Nephron progenitor cell (in vitro differentiated cells): ENCODE results near the gene ALG3.

Source experiments
- DNase-seq: peaks from one replicate; pipeline ENCODE4 v3.0.0; 2021
- H3K27ac Mint-ChIP-seq: 2 replicates; pipeline ENCODE4 v1.8.0; 2021; ENCODE audit warnings: mild to moderate bottlenecking, moderate library complexity, mixed read lengths
- H3K27me3 Mint-ChIP-seq: 2 replicates; pipeline ENCODE4 v1.8.0; 2021; ENCODE audit warnings: mild to moderate bottlenecking, low read depth, mixed read lengths; ENCODE audit not compliant: poor library complexity
- H3K36me3 Mint-ChIP-seq: 2 replicates; pipeline ENCODE4 v1.8.0; 2021; ENCODE audit warnings: low read depth, mixed read lengths
- H3K4me1 Mint-ChIP-seq: 2 replicates; pipeline ENCODE4 v1.8.0; 2021; ENCODE audit warnings: mixed read lengths
- H3K4me3 Mint-ChIP-seq: 2 replicates; pipeline ENCODE4 v1.8.0; 2021; ENCODE audit warnings: mild to moderate bottlenecking, moderate library complexity, mixed read lengths
- H3K9me3 Mint-ChIP-seq: 2 replicates; pipeline ENCODE4 v1.8.0; 2021; ENCODE audit warnings: mild to moderate bottlenecking, moderate library complexity, mixed read lengths
- TF ChIP-seq, protein P1 (sequence below): fragments of 200-600 bp; sonication (generic); IDR thresholded peaks from 2 replicates; pipeline ENCODE4 v1.5.0; 2021; ENCODE audit warnings: antibody characterized with exemption

The ALG3 gene

DNA sequence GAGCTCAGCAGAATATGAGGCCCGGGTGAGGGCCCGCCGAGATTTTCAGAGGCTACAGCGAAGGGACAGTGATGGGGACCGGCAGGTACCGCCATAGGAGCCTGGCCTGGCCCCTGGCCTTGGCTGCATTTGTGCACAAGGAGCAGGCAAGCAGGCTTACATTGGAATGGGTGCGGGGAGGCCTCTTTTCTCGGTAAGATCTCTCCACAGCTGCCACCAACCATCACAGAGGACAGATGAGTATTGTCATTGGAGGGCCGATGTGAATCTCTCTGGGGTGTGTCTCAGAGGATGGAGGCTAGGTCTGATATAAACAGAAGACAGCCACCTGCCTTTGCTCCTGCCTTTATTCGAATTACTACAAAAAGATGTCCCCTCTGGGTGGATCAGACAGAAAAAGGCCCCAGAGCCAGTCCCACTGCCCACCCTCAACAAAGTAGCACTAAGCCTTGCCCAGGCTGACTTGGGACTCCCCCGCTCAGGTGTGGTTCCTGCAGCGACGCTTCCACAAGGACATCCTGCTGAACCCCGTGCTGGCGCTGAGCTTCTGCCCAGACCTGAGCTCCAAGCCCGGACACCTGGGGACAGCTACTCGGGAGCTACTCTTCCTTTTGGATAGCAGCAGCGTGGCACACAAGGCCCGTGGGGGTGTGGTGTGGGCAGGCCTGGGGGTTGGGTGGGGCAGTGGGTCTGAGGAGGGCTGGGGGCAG lies 13.9 kb downstream of the ALG3 start:
- H3K27ac Mint-ChIP-seq, result no peak overlapping the region
- peaks cover 8% of the 10 kb centered on the region for H3K4me1 Mint-ChIP-seq
- H3K36me3 Mint-ChIP-seq, result no peaks in the 10 kb centered on the region
- no peak for DNase-seq
- TF ChIP-seq, protein P1, sequence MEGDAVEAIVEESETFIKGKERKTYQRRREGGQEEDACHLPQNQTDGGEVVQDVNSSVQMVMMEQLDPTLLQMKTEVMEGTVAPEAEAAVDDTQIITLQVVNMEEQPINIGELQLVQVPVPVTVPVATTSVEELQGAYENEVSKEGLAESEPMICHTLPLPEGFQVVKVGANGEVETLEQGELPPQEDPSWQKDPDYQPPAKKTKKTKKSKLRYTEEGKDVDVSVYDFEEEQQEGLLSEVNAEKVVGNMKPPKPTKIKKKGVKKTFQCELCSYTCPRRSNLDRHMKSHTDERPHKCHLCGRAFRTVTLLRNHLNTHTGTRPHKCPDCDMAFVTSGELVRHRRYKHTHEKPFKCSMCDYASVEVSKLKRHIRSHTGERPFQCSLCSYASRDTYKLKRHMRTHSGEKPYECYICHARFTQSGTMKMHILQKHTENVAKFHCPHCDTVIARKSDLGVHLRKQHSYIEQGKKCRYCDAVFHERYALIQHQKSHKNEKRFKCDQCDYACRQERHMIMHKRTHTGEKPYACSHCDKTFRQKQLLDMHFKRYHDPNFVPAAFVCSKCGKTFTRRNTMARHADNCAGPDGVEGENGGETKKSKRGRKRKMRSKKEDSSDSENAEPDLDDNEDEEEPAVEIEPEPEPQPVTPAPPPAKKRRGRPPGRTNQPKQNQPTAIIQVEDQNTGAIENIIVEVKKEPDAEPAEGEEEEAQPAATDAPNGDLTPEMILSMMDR, result no peak
- peaks cover 63% of the 10 kb centered on the region for H3K27me3 Mint-ChIP-seq
- no peak overlapping the region for H3K4me3 Mint-ChIP-seq
- H3K9me3 Mint-ChIP-seq, result no peaks in the 10 kb centered on the region

DNA sequence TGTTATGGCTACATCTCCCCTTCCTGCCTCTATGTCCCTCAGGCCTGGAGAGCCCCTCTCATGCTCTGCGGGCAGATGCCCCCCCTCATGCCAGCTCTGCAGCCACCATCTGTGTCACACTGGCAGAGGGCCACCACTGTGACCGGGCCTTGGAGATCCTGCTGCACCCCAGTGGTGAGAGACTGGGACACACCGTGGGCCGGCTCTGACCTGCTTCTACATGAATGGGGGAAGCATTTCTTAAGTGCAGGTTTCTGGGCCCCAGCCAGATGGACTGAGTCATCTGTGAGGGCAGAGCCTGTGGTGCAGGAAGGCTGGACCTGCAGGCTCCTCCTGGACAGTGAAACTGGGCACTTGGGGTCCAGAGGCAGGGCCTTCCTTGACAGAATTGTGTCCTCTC lies 14.5 kb downstream of the ALG3 start:
- H3K27ac Mint-ChIP-seq, result no peak overlapping the region
- peaks cover 66% of the 10 kb centered on the region for H3K27me3 Mint-ChIP-seq

DNA sequence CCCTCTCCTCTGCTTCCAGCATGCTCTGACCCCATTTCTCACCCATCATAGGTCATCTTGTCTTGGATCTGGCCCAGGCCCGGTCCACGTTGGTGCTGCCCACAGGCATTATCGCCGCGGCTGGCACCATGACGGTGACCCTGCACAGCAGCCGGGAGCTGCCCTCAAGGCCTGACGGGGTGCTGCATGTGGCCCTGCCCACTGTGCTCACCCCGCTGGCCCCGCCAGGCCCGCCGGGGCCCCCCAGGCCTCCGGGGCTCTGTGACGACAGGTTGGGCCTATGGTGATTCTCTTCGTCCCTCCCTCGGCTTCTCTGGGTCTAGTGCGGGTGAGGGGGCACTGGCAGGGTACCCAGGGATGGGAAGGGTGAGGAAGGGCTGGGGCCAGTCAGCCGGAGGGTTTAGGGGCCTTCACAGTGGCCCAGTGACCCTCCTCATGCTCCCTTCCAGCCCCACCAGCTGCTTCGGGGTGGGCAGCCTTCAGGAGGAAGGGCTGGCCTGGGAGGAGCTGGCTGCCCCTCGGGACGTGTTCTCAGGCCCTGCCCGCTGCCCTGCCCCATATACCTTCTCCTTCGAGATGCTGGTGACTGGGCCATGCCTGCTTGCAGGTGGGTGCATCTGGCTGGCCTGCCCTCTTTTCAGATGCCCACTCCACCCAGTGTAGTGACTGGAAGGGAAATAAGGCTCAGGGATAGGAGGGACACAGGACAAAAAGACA lies 15.5 kb downstream of the ALG3 start:
- no peak overlapping the region for H3K4me3 Mint-ChIP-seq
- H3K9me3 Mint-ChIP-seq, result no peaks in the 10 kb centered on the region
- H3K27me3 Mint-ChIP-seq, result peaks cover 73% of the 10 kb centered on the region
- no peak for DNase-seq
- H3K27ac Mint-ChIP-seq, result no peak overlapping the region
- TF ChIP-seq, protein P1, result no peak
- H3K4me1 Mint-ChIP-seq, result peaks cover 8% of the 10 kb centered on the region
- H3K36me3 Mint-ChIP-seq, result no peaks in the 10 kb centered on the region

More for the DNA sequence above, 14.5 kb downstream of the ALG3 start:
- Mint-ChIP-seq H3K4me3 (no peak overlapping the region), H3K9me3 (no peaks in the 10 kb centered on the region), H3K4me1 (peaks cover 8% of the 10 kb centered on the region), H3K36me3 (no peaks in the 10 kb centered on the region)
- TF ChIP-seq, protein P1, result no peak
- no peak for DNase-seq

DNA sequence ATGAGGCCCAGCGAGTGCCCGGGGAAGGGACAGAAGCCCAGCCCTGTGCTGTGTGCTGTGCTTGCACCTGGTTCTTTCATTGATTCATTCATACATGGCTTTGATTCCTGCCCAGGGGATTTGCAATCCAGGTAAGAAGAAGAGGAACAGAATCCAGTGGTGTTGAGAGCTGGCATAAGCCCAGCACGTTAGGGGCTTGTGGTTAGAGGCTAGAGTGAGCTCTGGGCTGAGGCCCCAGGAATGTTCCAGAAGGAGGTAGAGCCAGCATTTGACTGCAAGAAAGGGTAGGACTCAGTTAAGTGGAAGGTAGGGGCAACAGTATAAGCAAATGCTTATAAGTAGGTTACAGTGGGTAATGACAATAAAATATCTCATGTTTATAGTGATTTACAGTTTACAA lies 17.1 kb downstream of the ALG3 start:
- Mint-ChIP-seq H3K27ac (no peak overlapping the region), H3K27me3 (peaks cover 89% of the 10 kb centered on the region), H3K4me1 (peaks cover 8% of the 10 kb centered on the region), H3K9me3 (no peaks in the 10 kb centered on the region), H3K36me3 (no peaks in the 10 kb centered on the region), H3K4me3 (peak overlapping the region; percentile 71)
- no peak for DNase-seq
- TF ChIP-seq, protein P1, result no peak

DNA sequence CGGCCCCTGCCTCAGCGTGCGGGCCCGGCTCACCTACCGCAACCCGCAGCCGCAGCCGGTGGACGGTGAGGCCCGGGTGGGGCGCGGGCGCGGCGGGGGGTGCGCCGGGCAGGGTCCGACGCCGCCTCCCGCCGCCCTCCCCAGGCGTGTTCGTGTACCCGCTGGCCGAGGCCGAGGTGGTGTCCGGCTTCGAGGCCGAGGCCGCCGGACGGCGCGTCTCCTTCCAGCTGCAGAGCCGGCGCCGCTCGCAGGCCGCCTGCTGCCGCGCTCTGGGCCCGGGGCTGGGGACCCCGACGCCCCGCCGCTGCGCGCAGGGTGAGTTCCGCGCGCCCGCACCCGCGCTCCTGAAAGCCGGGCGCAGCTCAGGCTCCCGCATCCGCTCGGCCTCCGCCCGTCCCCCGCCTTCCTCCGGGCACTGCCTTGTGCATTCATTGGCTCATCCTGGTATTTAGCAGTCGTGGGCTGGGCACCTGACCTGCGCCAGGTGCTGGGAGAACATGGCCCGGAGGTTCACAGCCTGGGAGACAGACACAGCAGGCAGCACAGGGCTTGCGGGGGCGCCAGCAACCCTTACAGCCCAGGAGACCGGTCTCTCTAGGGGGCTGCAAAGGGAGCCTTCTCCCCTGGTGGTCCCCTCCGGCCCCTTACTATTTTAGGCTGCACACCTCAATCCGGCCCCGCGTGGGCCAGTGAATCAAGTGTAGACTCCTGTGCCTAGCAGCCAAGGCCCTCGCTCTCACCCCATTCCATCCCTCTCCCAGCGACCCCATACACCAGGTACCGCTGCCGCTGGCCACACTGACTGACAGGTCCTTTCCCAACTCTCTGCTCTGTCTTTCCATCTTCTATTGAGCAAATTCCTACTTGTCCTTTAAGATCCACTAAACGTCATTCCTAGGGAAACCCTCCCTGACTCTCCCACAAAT lies 17.9 kb downstream of the ALG3 start:
- H3K27ac Mint-ChIP-seq, result no peak overlapping the region
- peaks cover 92% of the 10 kb centered on the region for H3K27me3 Mint-ChIP-seq
- peaks cover 8% of the 10 kb centered on the region for H3K4me1 Mint-ChIP-seq

More for the DNA sequence above, 17.9 kb downstream of the ALG3 start:
- TF ChIP-seq, protein P1, result no peak
- H3K9me3 Mint-ChIP-seq, result no peaks in the 10 kb centered on the region
- H3K36me3 Mint-ChIP-seq, result no peaks in the 10 kb centered on the region
- H3K4me3 Mint-ChIP-seq, result peak overlapping the region; percentile 71
- DNase-seq, result peak; percentile 37
